Measurements from ENCODE around the gene DPH3.

DPH3 gene

GRCh38 chr3:16221990-16222389 lies 42.8 kb downstream of the DPH3 start:
- no peak for TF ChIP-seq FOXM1 (IDR thresholded peaks at IDR 0.05; ENCODE audit: borderline replicate concordance, low read depth)
- TF ChIP-seq, protein P1, sequence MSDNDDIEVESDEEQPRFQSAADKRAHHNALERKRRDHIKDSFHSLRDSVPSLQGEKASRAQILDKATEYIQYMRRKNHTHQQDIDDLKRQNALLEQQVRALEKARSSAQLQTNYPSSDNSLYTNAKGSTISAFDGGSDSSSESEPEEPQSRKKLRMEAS (IDR thresholded peaks at IDR 0.05), result no peak
- no peak for TF ChIP-seq TAF1 (IDR thresholded peaks at IDR 0.05; ENCODE audit: low read depth)
- TF ChIP-seq ZBTB7A (IDR thresholded peaks at IDR 0.05; ENCODE audit: low read depth), result no peak
- TF ChIP-seq RAD21 (IDR thresholded peaks at IDR 0.05; ENCODE audit: low read depth), result no peak
- no peak for TF ChIP-seq REST (IDR thresholded peaks at IDR 0.05; ENCODE audit: low read depth)
- TF ChIP-seq CREB1 (IDR thresholded peaks at IDR 0.05; ENCODE audit: low read depth), result no peak
- no peak for TF ChIP-seq USF1 (IDR thresholded peaks at IDR 0.05)
- no peak for TF ChIP-seq EGR1 (IDR thresholded peaks at IDR 0.05)
- TF ChIP-seq TCF12 (IDR thresholded peaks at IDR 0.05; ENCODE audit: low read depth), result no peak
- TF ChIP-seq CEBPB (IDR thresholded peaks at IDR 0.05), result no peak
- TF ChIP-seq YY1 (IDR thresholded peaks at IDR 0.05; ENCODE audit: low read depth), result no peak
- no peak for TF ChIP-seq TEAD4 (IDR thresholded peaks at IDR 0.05)
- TF ChIP-seq EP300 (IDR thresholded peaks at IDR 0.05; ENCODE audit: borderline replicate concordance), result no peak
- no peak for TF ChIP-seq NFIC (IDR thresholded peaks at IDR 0.05)

DNA sequence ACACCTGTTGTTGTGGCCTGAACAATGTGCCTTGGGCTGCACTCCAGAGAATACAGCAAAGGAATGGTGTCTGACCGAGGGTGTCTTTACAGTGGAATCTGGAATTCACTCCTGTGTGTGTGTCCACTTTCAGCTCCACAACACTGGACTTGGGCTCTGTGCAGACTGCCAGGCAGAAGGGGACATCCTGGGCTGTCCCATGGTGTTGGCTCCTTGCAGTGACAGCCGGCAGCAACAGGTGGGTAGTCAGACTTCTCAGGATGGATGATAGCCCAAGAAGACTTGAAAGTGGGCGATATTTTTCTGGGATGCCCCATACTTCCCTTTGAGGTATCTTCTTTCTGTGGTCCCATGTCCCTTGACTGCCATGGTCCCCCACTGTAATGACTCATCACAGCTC lies 45.0 kb downstream of the DPH3 start:
- TF ChIP-seq, protein P1 (IDR thresholded peaks at IDR 0.05), result no peak
- no peak for TF ChIP-seq YY1 (IDR thresholded peaks at IDR 0.05; ENCODE audit: low read depth)
- no peak for TF ChIP-seq TEAD4 (IDR thresholded peaks at IDR 0.05)
- no peak for TF ChIP-seq TAF1 (IDR thresholded peaks at IDR 0.05; ENCODE audit: low read depth)
- TF ChIP-seq FOXM1 (IDR thresholded peaks at IDR 0.05; ENCODE audit: borderline replicate concordance, low read depth), result no peak

DNA sequence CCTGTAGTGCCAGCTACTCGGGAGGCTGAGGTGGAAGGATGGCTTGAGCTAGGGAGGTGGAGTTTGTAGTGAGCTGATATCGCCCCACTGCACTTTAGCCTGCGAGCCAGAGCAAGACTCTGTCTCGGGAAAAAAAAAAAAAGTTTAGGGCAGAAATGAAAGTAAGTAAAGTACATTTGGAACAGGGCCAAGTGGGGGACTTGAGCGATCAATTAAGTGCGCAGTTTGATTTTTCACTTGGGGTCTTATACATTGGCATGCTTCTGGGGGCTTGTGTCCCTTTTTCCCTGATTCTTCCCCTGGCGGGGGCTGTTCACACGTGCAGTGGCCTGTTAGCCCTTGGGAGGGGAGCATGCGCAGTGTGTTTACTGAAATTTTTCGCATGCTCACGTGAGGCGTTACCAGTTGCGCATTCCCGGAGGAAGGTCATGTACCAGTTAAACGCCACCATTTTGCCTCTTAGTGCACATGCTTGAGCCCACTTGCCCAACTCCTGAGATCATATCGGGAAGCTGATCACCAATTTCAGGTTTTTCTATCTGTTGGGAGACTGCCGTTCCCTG lies 48.3 kb downstream of the DPH3 start:
- no peak for TF ChIP-seq EGR1 (IDR thresholded peaks at IDR 0.05)

DNA sequence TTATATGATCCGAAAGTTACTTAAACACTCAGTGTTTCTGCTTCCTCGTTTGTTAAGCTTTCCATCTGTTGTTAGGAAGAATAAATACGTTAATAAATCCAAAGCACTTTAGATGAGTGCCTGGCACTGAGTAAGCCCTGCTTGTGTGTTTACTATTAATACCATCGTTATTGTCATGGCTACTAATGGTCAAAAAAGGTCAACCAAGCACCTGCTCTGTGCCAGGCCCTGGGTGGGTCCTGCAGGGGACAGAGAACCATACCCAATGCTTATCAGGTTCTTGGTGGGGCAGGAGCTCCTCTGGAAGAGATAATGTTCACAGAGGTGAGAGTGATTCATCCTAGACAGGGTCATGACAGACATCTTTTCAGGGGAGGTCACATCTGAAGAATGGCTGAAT lies 50.4 kb downstream of the DPH3 start:
- no peak for TF ChIP-seq CREB1 (IDR thresholded peaks at IDR 0.05; ENCODE audit: low read depth)
- no peak for TF ChIP-seq EP300 (IDR thresholded peaks at IDR 0.05; ENCODE audit: borderline replicate concordance)
- no peak for TF ChIP-seq REST (IDR thresholded peaks at IDR 0.05; ENCODE audit: low read depth)
- TF ChIP-seq FOXM1 (IDR thresholded peaks at IDR 0.05; ENCODE audit: borderline replicate concordance, low read depth), result no peak
- no peak for TF ChIP-seq YY1 (IDR thresholded peaks at IDR 0.05; ENCODE audit: low read depth)
- no peak for TF ChIP-seq RAD21 (IDR thresholded peaks at IDR 0.05; ENCODE audit: low read depth)
- no peak for TF ChIP-seq TEAD4 (IDR thresholded peaks at IDR 0.05)

- TF ChIP-seq EP300 (IDR thresholded peaks at IDR 0.05; ENCODE audit: borderline replicate concordance), result no peak
- no peak for TF ChIP-seq CEBPB (IDR thresholded peaks at IDR 0.05)
- TF ChIP-seq YY1 (IDR thresholded peaks at IDR 0.05; ENCODE audit: low read depth), result no peak
- no peak for TF ChIP-seq NFIC (IDR thresholded peaks at IDR 0.05)
- no peak for TF ChIP-seq TEAD4 (IDR thresholded peaks at IDR 0.05)
- no peak for TF ChIP-seq TCF12 (IDR thresholded peaks at IDR 0.05; ENCODE audit: low read depth)
These were observed 53.4 kb downstream of the DPH3 start for GRCh38 chr3:16211176-16211904.
